ENCODE data around the gene TMEM52.

DNA sequence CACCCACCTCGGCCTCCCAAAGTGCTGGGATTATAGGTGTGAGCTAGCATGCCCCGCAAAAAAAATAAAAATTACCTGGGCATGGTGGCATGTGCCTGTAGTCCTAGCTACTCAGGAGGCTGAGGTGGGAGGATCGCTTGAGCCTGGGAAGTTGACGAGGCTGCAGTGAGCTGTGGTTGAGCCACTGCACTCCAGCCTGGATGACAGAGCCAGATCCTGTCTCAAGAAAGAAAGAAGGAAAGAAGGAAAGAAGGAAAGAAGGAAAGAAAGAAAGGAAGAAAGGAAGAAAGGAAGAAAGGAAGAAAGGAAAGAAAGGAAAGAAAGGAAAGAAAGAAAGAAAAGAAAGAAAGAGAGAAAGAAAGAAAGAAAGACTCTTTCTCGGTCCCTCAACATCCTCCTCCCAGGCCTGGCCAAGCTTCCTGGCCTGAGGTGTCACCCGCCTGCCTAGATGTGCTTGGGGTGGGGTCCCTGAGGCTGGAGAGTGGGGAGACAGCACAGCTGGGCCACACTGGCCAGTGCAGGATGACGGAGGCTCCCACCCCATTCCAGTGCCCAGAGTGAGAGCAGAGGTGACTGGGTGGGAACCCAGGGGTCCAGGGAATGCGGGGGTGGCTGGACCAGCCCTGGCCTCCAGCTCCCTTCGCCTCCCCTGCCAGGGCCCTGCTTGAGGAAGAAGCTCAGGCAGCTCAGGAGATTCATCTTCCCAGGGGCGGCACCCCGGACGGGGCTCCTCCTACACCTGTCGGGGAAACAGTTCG is 18.0 kb downstream of the TMEM52 start:
- TF ChIP-seq, protein P1, sequence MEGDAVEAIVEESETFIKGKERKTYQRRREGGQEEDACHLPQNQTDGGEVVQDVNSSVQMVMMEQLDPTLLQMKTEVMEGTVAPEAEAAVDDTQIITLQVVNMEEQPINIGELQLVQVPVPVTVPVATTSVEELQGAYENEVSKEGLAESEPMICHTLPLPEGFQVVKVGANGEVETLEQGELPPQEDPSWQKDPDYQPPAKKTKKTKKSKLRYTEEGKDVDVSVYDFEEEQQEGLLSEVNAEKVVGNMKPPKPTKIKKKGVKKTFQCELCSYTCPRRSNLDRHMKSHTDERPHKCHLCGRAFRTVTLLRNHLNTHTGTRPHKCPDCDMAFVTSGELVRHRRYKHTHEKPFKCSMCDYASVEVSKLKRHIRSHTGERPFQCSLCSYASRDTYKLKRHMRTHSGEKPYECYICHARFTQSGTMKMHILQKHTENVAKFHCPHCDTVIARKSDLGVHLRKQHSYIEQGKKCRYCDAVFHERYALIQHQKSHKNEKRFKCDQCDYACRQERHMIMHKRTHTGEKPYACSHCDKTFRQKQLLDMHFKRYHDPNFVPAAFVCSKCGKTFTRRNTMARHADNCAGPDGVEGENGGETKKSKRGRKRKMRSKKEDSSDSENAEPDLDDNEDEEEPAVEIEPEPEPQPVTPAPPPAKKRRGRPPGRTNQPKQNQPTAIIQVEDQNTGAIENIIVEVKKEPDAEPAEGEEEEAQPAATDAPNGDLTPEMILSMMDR (conservative IDR thresholded peaks at IDR 0.05; ENCODE audit: low read depth, low read length), result no peak
- no peak for TF ChIP-seq EZH2 (IDR thresholded peaks at IDR 0.05; ENCODE audit: borderline replicate concordance, low read depth, low read length, poor library complexity, severe bottlenecking)

All from A673 (cell line).